K562 (cell line): Measurements from ENCODE around the gene EHMT2. TPM values are rescaled to one million over a fixed set of nuclear protein-coding genes. Genes with fewer than 3 reads are reported as not detected.

Experiments
- CBFB ChIP-seq: sonication (generic); formaldehyde crosslinking; IDR thresholded peaks from 2 replicates; pipeline ENCODE4 v1.4.0; 2020; ENCODE audit warnings: mild to moderate bottlenecking, missing genetic modification reagents
- CREBBP ChIP-seq: IDR thresholded peaks from one replicate; pipeline ENCODE4 v1.6.1; 2012; ENCODE audit warnings: low read depth, mild to moderate bottlenecking, control low read depth, inconsistent platforms, low read length
- E2F1 ChIP-seq: sonication (generic); formaldehyde crosslinking; IDR thresholded peaks from 2 replicates; pipeline ENCODE4 v1.8.1; 2023; ENCODE audit warnings: mild to moderate bottlenecking, missing genetic modification reagents, moderate library complexity
- GATAD2B ChIP-seq: fragments of 450-650 bp; IDR thresholded peaks from 2 replicates; pipeline ENCODE4 v1.6.1; 2017; ENCODE audit warnings: mild to moderate bottlenecking, borderline replicate concordance
- MXD1 ChIP-seq: fragments of 250-450 bp; sonication (Bioruptor Pico); IDR thresholded peaks from 2 replicates; pipeline ENCODE4 v1.8.0; 2021; ENCODE audit warnings: borderline replicate concordance, mild to moderate bottlenecking, moderate library complexity; ENCODE audit not compliant: poor library complexity, severe bottlenecking
- PCBP2 ChIP-seq: fragments of 200-400 bp; formaldehyde crosslinking; IDR thresholded peaks from 2 replicates; pipeline ENCODE4 v1.6.1; 2018; ENCODE audit warnings: low read length, low read depth, mild to moderate bottlenecking, moderate library complexity; ENCODE audit not compliant: poor library complexity, severe bottlenecking
- SNRNP70 ChIP-seq: fragments of 200-400 bp; formaldehyde crosslinking; optimal IDR thresholded peaks from 2 replicates; pipeline ENCODE3; 2017; ENCODE audit warnings: low read depth, low read length
- TARDBP ChIP-seq: fragments of 450-650 bp; IDR thresholded peaks from 2 replicates; pipeline ENCODE4 v1.6.1; 2016
- TGIF2 ChIP-seq: sonication (generic); formaldehyde crosslinking; IDR thresholded peaks from 2 replicates; pipeline ENCODE4 v1.8.1; 2022; ENCODE audit warnings: mild to moderate bottlenecking, missing genetic modification reagents, moderate library complexity
- ZBTB11 ChIP-seq, 3 experiments: fragments of 200-800 bp in 1 of 3; fragments of 250-450 bp in 1 of 3; fragments of 450-650 bp in 1 of 3; sonication (Bioruptor Pico) in 1 of 3; sonication (Bioruptor generic) in 1 of 3; formaldehyde crosslinking in 1 of 3; IDR thresholded peaks; 2 replicates each; pipeline versions ENCODE4 v1.6.1 to v1.8.0; 2016 to 2022; ENCODE audit warnings: mild to moderate bottlenecking in 2 of 3, missing genetic modification characterization in 2 of 3, missing compliant biosample characterization in 1 of 3, moderate library complexity in 1 of 3
- ZFX ChIP-seq: sonication (generic); formaldehyde crosslinking; IDR thresholded peaks from 2 replicates; pipeline ENCODE4 v1.8.0; 2022; ENCODE audit warnings: mild to moderate bottlenecking, missing genetic modification reagents, moderate library complexity
- polyA plus RNA-seq, 8 experiments: library from polyadenylated mRNA; depleted of rRNA in 4 of 8; stranded (reverse) in 5 of 8; unstranded in 3 of 8; fragments of >200 nt; fragmentation: Nextera tagmentation in 2 of 8; fragmentation: Illumina TruSeq in 1 of 8; extraction: Ambion mirVana in 2 of 8; extraction: Trizol in 1 of 8; gene quantifications; 2 replicates each; pipeline versions ENCODE4 v1.2.1 to v1.2.3, GENCODE V29; 2011 to 2014; ENCODE audit warnings: inconsistent platforms in 1 of 8, missing spikeins in 1 of 8
- total RNA-seq, 7 experiments: library from RNA; depleted of rRNA in 6 of 7; stranded (reverse); fragments of >200 nt in 6 of 7; fragmentation: Illumina TruSeq in 2 of 7; extraction: Trizol in 2 of 7; gene quantifications; 2 replicates each; pipeline versions ENCODE4 v1.2.1 to v1.2.3, GENCODE V29; 2011 to 2021; ENCODE audit warnings: low replicate concordance in 1 of 7

EHMT2 gene
- total and polyA plus RNA-seq, 9 of the 15 experiments (the other 6 are each of a cell fraction or from before 2014, with no cell fraction given), result 2.1 to 63.8 (median 38.5) TPM

DNA sequence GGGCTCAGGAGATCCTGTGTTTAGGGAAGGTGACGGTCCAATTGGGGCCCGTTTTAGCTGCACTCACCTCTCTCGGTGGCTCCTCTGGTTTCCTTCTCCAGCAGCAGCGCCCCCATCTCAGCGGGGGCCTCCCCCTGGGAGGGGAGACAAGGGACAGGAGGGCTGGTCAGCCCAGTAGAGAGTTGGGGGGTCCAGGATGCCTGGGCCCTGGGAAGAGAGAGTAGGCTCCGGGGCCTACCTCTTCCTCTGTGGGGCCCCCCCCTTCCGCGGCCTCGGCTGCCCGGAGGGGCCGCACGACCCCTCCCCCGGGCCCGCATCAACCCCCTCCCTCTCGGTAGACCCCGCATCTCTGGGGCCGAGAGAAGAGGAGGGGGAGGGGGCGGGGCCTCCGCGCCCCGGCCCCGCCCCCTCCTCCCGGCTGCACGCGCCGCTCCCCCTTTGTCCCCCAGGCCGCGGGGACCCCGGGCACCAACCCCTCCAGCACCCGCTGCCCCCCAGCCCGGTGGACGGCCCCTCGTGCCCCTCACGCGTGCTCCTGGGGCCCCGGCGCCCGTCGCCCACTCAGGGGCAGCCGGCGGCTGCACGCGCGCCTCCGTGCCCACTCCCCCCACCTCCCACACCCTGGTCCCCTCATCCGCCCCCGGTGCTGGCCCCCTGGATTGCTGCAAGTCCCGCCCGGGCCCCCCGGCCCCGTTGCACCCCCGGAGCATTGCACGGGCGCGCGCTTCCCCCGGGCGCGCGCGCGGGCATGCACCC, 464 bp downstream of the EHMT2 start (continued):
- peak in 1 of 3 experiments; percentile 18; a peak in 1 of 6 replicates for TF ChIP-seq ZBTB11 (CRISPR knock-in tag; IDR thresholded peaks at IDR 0.05)
- peak; percentile 53; the same call in 1 of the 2 replicates for TF ChIP-seq TGIF2 (CRISPR knock-in tag)
- peak; percentile 65 for TF ChIP-seq PCBP2
- TF ChIP-seq MXD1, result no peak
- 0 out of 2 replicates have a peak, but pooled peaks have one; percentile 80 for TF ChIP-seq GATAD2B
- no peak for TF ChIP-seq SNRNP70
- TF ChIP-seq E2F1 (CRISPR knock-in tag), result 0 out of 2 replicates have a peak, but pooled peaks have one; percentile 2
- no peak for TF ChIP-seq CREBBP
- no peak for TF ChIP-seq TARDBP
- TF ChIP-seq ZFX (CRISPR knock-in tag), result peak; percentile 44
- no peak for TF ChIP-seq CBFB (CRISPR knock-in tag)
